Psoas muscle (tissue), 8 donors: ENCODE data around the gene ZNF426. TPM values are rescaled to one million over a fixed set of nuclear protein-coding genes. Genes with fewer than 3 reads are reported as not detected.

Source experiments
- ATAC-seq, 4 donors: fragments of 200-7000 bp; cut with Tn5 transposase; one replicate each; pipeline ENCODE4 v1.9.1; 2020; ENCODE audit warnings: moderate library complexity in 3 of 4, mild to moderate bottlenecking in 2 of 4
- DNase-seq, 2 donors: peaks; one replicate each; pipeline ENCODE4 v3.0.0-alpha.2; 2020
- H3K27ac ChIP-seq: fragments of 200-600 bp; one replicate; pipeline ENCODE4 v1.8.0; 2022
- H3K27me3 ChIP-seq, 3 donors: fragments of 200-600 bp in 1 of 3; one replicate each; pipeline versions ENCODE4 v1.6.1 to v1.8.0; 2013 to 2022; ENCODE audit warnings: low read length in 2 of 3, mild to moderate bottlenecking in 2 of 3, moderate library complexity in 1 of 3; ENCODE audit not compliant: insufficient read depth in 3 of 3
- H3K36me3 ChIP-seq, 2 donors: fragments of 200-600 bp in 1 of 2; one replicate each; pipeline versions ENCODE4 v1.6.1 to v1.8.0; 2013 to 2022; ENCODE audit warnings: low read depth in 1 of 2, mild to moderate bottlenecking in 1 of 2, moderate library complexity in 1 of 2; ENCODE audit not compliant: insufficient read depth in 1 of 2
- H3K4me1 ChIP-seq: fragments of 200-600 bp; one replicate; pipeline ENCODE4 v1.8.0; 2022
- H3K4me3 ChIP-seq: fragments of 200-600 bp; one replicate; pipeline ENCODE4 v1.8.0; 2022; ENCODE audit warnings: mild to moderate bottlenecking
- H3K9me3 ChIP-seq: fragments of 200-600 bp; one replicate; pipeline ENCODE4 v1.8.0; 2022
- WGBS, 3 donors: extraction: QIAGEN DNeasy Blood & Tissue Kit; methylation state at CpG; one replicate each; pipeline versions ENCODE4 v1.1.6 to v1.1.7; 2013; 5-methylcytosine and 5-hydroxymethylcytosine counted together
- intact Hi-C, 2 donors: fragments of 100-400 bp; cut with DNase I; formaldehyde crosslinking; loops; one replicate each; pipeline versions ENCODE4 v1.11.0 to v1.14.2; 2022
- polyA plus RNA-seq, 3 donors: library from polyadenylated mRNA; stranded (reverse); fragments of 200-250 nt; gene quantifications; one replicate each; pipeline ENCODE4 v1.2.3, GENCODE V29; 2013
- total RNA-seq, 4 donors: library from RNA; stranded (reverse); fragmentation: NEBNext Ultra II Directional in 2 of 4; extraction: Animal tissue kit (Norgen Biotek cat#: 25700) in 2 of 4; gene quantifications; one replicate each; pipeline versions ENCODE4 v1.2.1 to v1.2.4, GENCODE V29; 2021 to 2023
- TF ChIP-seq, protein P1 (sequence below): fragments of 200-600 bp; IDR thresholded peaks from one replicate; pipeline ENCODE4 v1.8.0; 2022; ENCODE audit warnings: antibody characterized with exemption
- donor health status: healthy with polysubstance abuse.
- donor health status: DM: no; HTN: no; CAD: no; lungs with moderate emphysema.
- donor health status: Bipolar disorder and iron deficiency.
- donor health status: healthy.
- donor health status: DM: yes; HTN: yes; CAD: no.
- donor health status: DM: no; HTN: no; CAD: no.
- donor health status: DM: no; HTN: no; CAD: no.
- donor health status: DM: yes; HTN: yes; CAD: no.

Gene ZNF426
- total and polyA plus RNA-seq, 7 donors = 2.1 to 12.3 (median 6.2) TPM

- no peaks in the 10 kb centered on the region for H3K27me3 ChIP-seq
- no peaks in the 10 kb centered on the region for H3K36me3 ChIP-seq
- DNase-seq (no peak), ATAC-seq (no peak)
- intact Hi-C loops = no loop called here
- H3K4me3 ChIP-seq = no peak overlapping the region
- no peaks in the 10 kb centered on the region for H3K4me1 ChIP-seq
- peaks cover 32% of the 10 kb centered on the region for H3K9me3 ChIP-seq
- no peak overlapping the region for H3K27ac ChIP-seq
- TF ChIP-seq, protein P1, sequence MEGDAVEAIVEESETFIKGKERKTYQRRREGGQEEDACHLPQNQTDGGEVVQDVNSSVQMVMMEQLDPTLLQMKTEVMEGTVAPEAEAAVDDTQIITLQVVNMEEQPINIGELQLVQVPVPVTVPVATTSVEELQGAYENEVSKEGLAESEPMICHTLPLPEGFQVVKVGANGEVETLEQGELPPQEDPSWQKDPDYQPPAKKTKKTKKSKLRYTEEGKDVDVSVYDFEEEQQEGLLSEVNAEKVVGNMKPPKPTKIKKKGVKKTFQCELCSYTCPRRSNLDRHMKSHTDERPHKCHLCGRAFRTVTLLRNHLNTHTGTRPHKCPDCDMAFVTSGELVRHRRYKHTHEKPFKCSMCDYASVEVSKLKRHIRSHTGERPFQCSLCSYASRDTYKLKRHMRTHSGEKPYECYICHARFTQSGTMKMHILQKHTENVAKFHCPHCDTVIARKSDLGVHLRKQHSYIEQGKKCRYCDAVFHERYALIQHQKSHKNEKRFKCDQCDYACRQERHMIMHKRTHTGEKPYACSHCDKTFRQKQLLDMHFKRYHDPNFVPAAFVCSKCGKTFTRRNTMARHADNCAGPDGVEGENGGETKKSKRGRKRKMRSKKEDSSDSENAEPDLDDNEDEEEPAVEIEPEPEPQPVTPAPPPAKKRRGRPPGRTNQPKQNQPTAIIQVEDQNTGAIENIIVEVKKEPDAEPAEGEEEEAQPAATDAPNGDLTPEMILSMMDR = no peak
- WGBS, 3 donors = 86 to 87% (median 86%) methylated on average over 2 of the region's 2 CpGs
Observed at GRCh38 chr19:9485140-9485539, 53.3 kb downstream of the ZNF426 start.

DNA sequence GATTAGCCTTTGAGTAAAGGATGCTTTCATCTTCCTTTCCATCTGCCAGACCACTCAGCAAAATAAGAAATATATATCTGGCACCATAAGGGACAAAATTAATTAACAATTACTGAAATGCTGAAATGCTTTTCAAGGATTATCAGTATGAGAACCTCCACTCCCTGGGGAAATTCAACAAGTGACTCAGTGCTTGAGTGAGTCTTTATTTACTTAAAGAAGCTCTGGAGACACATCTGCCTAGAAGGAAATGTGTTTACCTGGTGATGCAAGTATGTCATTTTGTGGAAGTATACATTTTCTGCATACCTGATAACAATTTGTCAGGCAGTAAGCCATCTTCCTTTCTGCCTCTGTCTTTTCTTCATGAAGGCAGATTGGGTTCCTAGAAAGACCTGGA, 63.5 kb downstream of the ZNF426 start:
- peaks cover 22% of the 10 kb centered on the region for H3K9me3 ChIP-seq
- no peaks in the 10 kb centered on the region for H3K36me3 ChIP-seq
- H3K4me3 ChIP-seq = no peak overlapping the region
- no peak for DNase-seq
- TF ChIP-seq, protein P1 = no peak
- no peak overlapping the region for H3K27ac ChIP-seq
- ATAC-seq = no peak
- intact Hi-C loops = no loop called here
- H3K4me1 ChIP-seq = no peaks in the 10 kb centered on the region
- no peaks in the 10 kb centered on the region for H3K27me3 ChIP-seq

Other genes starting within 250 kb of the ZNF426 start
- 1 to 10 TPM; 1.5 to 2.9 (median 2.4) TPM for gene ZNF699, start 228.8 kb downstream of the ZNF426 start, total RNA-seq
- gene ZNF699, start 228.8 kb downstream of the ZNF426 start, polyA plus RNA-seq = 1 to 10 TPM in 2 of 3 donors, under 1 TPM in 1; 0.15 to 1.8 (median 1.0) TPM
- gene ZNF559, start 214.5 kb downstream of the ZNF426 start, total RNA-seq = 1 to 10 TPM; 1.5 to 8.6 (median 3.2) TPM
- 1 to 10 TPM; 2.6 to 4.4 (median 2.7) TPM for gene ZNF559, start 214.5 kb downstream of the ZNF426 start, polyA plus RNA-seq
- 1 to 10 TPM in 1 of 4 donors, under 1 TPM in 2, not detected in 1; 0.25 to 1.7 (median 0.34) TPM for gene ZNF177, start 175.6 kb downstream of the ZNF426 start, total RNA-seq
- under 1 TPM; 0.17 to 0.33 (median 0.29) TPM for gene ZNF177, start 175.6 kb downstream of the ZNF426 start, polyA plus RNA-seq
- 1 to 10 TPM; 4.1 to 8.1 (median 5.4) TPM for gene ZNF266, start 103.1 kb downstream of the ZNF426 start, total RNA-seq
- 1 to 10 TPM; 5.7 to 7.0 (median 6.2) TPM for gene ZNF266, start 103.1 kb downstream of the ZNF426 start, polyA plus RNA-seq
- gene ZNF560, start 40.0 kb downstream of the ZNF426 start, total RNA-seq = under 1 TPM in 1 of 4 donors, not detected in 3; 0.48 TPM
- gene ZNF560, start 40.0 kb downstream of the ZNF426 start, polyA plus RNA-seq = under 1 TPM in 2 of 3 donors, not detected in 1; 0.01 to 0.04 TPM
- 10 to 100 TPM; 15.6 to 32.2 (median 18.0) TPM for gene ZNF121, start 45.9 kb upstream of the ZNF426 start, total RNA-seq
- 1 to 10 TPM; 3.0 to 7.8 (median 6.1) TPM for gene ZNF121, start 45.9 kb upstream of the ZNF426 start, polyA plus RNA-seq
- gene ZNF561, start 82.6 kb upstream of the ZNF426 start, total RNA-seq = 10 to 100 TPM in 3 of 4 donors, 1 to 10 TPM in 1; 8.2 to 17.9 (median 14.3) TPM
- 10 to 100 TPM in 2 of 3 donors, 1 to 10 TPM in 1; 8.7 to 20.5 (median 19.3) TPM for gene ZNF561, start 82.6 kb upstream of the ZNF426 start, polyA plus RNA-seq
- gene ZNF562, start 136.5 kb upstream of the ZNF426 start, total RNA-seq = 10 to 100 TPM in 2 of 4 donors, 1 to 10 TPM in 2; 5.1 to 17.6 (median 10.2) TPM
- gene ZNF562, start 136.5 kb upstream of the ZNF426 start, polyA plus RNA-seq = 1 to 10 TPM; 1.5 to 8.6 (median 5.0) TPM
- gene ZNF846, start 230.1 kb upstream of the ZNF426 start, total RNA-seq = 1 to 10 TPM; 2.1 to 6.8 (median 4.2) TPM
- 1 to 10 TPM; 1.7 to 6.5 (median 2.5) TPM for gene ZNF846, start 230.1 kb upstream of the ZNF426 start, polyA plus RNA-seq